C4-2B (cell line): ENCODE results near the gene MFN1.

ENCODE experiments used
- ZFX ChIP-seq: fragments of 450-650 bp; IDR thresholded peaks from 2 replicates; pipeline ENCODE4 v1.6.1; 2017
- TF ChIP-seq, protein P1 (sequence below): fragments of 450-650 bp; conservative IDR thresholded peaks from 2 replicates; pipeline ENCODE4 v1.5.1; 2017; ENCODE audit warnings: mild to moderate bottlenecking

DNA sequence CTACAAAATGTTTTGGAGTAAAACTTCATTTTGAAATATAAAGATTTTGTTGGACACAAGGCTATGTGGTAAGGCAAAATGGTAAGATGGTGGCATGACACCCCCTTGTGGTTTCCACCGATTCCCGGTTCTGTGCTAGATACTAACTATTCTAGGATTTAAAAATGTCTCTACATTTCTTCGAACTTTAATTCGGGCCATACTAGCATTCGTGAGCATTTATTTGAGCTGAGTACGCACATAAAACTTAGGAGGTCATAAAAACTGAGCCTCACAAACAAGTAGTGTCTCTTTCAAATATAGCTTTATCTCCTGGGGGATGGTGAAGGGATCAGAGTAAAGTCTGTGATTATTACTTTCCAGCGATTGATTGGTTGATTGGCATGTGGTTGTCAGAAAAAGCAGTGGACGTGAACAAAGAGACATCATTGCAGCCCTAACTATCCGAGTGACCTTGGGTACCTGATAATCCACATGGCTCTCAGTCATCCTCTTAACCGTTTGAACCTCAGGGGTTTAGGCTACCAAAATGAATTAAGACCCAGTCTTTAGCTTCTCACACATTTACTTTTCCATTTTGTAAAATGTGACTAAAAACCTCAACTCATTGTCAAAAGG lies 25.7 kb upstream of the MFN1 start:
- TF ChIP-seq, protein P1, sequence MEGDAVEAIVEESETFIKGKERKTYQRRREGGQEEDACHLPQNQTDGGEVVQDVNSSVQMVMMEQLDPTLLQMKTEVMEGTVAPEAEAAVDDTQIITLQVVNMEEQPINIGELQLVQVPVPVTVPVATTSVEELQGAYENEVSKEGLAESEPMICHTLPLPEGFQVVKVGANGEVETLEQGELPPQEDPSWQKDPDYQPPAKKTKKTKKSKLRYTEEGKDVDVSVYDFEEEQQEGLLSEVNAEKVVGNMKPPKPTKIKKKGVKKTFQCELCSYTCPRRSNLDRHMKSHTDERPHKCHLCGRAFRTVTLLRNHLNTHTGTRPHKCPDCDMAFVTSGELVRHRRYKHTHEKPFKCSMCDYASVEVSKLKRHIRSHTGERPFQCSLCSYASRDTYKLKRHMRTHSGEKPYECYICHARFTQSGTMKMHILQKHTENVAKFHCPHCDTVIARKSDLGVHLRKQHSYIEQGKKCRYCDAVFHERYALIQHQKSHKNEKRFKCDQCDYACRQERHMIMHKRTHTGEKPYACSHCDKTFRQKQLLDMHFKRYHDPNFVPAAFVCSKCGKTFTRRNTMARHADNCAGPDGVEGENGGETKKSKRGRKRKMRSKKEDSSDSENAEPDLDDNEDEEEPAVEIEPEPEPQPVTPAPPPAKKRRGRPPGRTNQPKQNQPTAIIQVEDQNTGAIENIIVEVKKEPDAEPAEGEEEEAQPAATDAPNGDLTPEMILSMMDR = peak; percentile 82
- no peak for TF ChIP-seq ZFX
